HCT116 (cell line): ENCODE results near the gene SUN5. TPM values are rescaled to one million over a fixed set of nuclear protein-coding genes. Genes with fewer than 3 reads are reported as not detected.
"Not testable (repeated sequence)": the region's sequence is repeated elsewhere in the genome, so short reads cannot be mapped to it uniquely, and the experiment has no call there.

Experiments used
- ATAC-seq: fragments of 200-7000 bp; cut with Tn5 transposase; 2 replicates; pipeline ENCODE4 v1.9.1; 2020; ENCODE audit warnings: mild to moderate bottlenecking, moderate library complexity
- BruUV-seq: library from RNA; stranded (reverse); fragments of 400-500 nt; replicated peaks from 2 replicates; lab custom pipeline; 2021; lab: Mats Ljungman, UMichigan
- CTCF ChIA-PET: fragments of 300-600 bp; sonication (Branson Sonifier 250); formaldehyde crosslinking; loops from one replicate; lab custom pipeline; 2021; ENCODE audit warnings: antibody characterized with exemption; lab: Charles Lee
- POLR2A ChIA-PET: fragments of 300-600, 350-600 bp; sonication (Branson Sonifier 250); formaldehyde crosslinking; loops from one replicate; lab custom pipeline; 2021; ENCODE audit warnings: antibody characterized with exemption; lab: Charles Lee
- RAD21 ChIA-PET, 2 experiments: fragments of 300-600 bp; sonication (Branson Sonifier 250); formaldehyde crosslinking; loops; one replicate each; lab custom pipeline; 2023; ENCODE audit warnings: low total read pairs in 2 of 2; ENCODE audit not compliant: uncharacterized antibody in 2 of 2, unreplicated experiment in 2 of 2, low non-redundant PET in 1 of 2; lab: Charles Lee
- DNase-seq: peaks from one replicate; pipeline ENCODE4 v3.0.0-alpha.2; 2010; ENCODE audit warnings: low read depth, low spot score
- H2AFZ ChIP-seq: fragments of 200-600 bp; shearing (Covaris generic), sonication (generic); 2 replicates; pipeline ENCODE4 v1.6.1; 2017; ENCODE audit warnings: low read depth, mixed run types, mixed read lengths, antibody characterized with exemption, low read length; ENCODE audit not compliant: poor library complexity, severe bottlenecking
- H3K27ac ChIP-seq: 2 replicates; pipeline ENCODE4 v1.5.1; 2012; ENCODE audit warnings: low read depth, low read length
- H3K27me3 ChIP-seq: fragments of 200-600 bp; sonication (generic); 2 replicates; pipeline ENCODE4 v1.6.1; 2016; ENCODE audit warnings: mixed run types, low read length, mixed read lengths; ENCODE audit not compliant: insufficient read depth
- H3K36me3 ChIP-seq, 2 experiments: fragments of 200-500 bp in 1 of 2; fragments of 200-600 bp in 1 of 2; sonication (Bioruptor generic) in 1 of 2; sonication (generic) in 1 of 2; 2 replicates each; pipeline versions ENCODE4 v1.5.1 to v1.6.1; 2014 to 2016; ENCODE audit warnings: low read length in 2 of 2, inconsistent platforms in 1 of 2, mixed read lengths in 1 of 2, mixed run types in 1 of 2; ENCODE audit not compliant: insufficient read depth in 2 of 2, control insufficient read depth in 1 of 2
- H3K4me1 ChIP-seq, 2 experiments: fragments of 200-600 bp in 1 of 2; sonication (generic) in 1 of 2; 2 replicates each; pipeline versions ENCODE4 v1.5.1 to v1.6.1; 2012 to 2017; ENCODE audit warnings: low read length in 2 of 2, inconsistent platforms in 1 of 2, mild to moderate bottlenecking in 1 of 2, mixed read lengths in 1 of 2, mixed run types in 1 of 2, moderate library complexity in 1 of 2; ENCODE audit not compliant: insufficient read depth in 2 of 2, control insufficient read depth in 1 of 2
- H3K4me2 ChIP-seq: fragments of 200-600 bp; sonication (generic); 2 replicates; pipeline ENCODE4 v1.6.1; 2017; ENCODE audit warnings: mixed run types, low read length, mixed read lengths
- H3K4me3 ChIP-seq, 2 experiments: fragments of 200-600 bp in 1 of 2; sonication (generic) in 1 of 2; replicated peaks in 1 of 2; 2 replicates each; pipeline ENCODE4 v1.5.1; 2011 to 2016; ENCODE audit warnings: low read length in 2 of 2, control low read depth in 1 of 2, low read depth in 1 of 2, mild to moderate bottlenecking in 1 of 2, mixed read lengths in 1 of 2, mixed run types in 1 of 2
- H3K79me2 ChIP-seq: fragments of 200-600 bp; sonication (generic); 2 replicates; pipeline ENCODE4 v1.6.1; 2017; ENCODE audit warnings: mild to moderate bottlenecking, mixed run types, low read length, moderate library complexity, mixed read lengths; ENCODE audit not compliant: insufficient read depth
- H3K9ac ChIP-seq: fragments of 200-600 bp; sonication (generic); 2 replicates; pipeline ENCODE4 v1.6.1; 2016; ENCODE audit warnings: low read length, mixed read lengths
- H3K9me2 ChIP-seq: fragments of 200-600 bp; sonication (generic), shearing (Covaris generic); 2 replicates; pipeline ENCODE4 v1.6.1; 2017; ENCODE audit warnings: mixed run types, mild to moderate bottlenecking, moderate library complexity; ENCODE audit not compliant: insufficient read depth
- H3K9me3 ChIP-seq, 2 experiments: fragments of 200-500 bp in 1 of 2; fragments of 200-600 bp in 1 of 2; sonication (Bioruptor generic) in 1 of 2; sonication (generic) in 1 of 2; 2 replicates each; pipeline ENCODE4 v1.6.1; 2014 to 2017; ENCODE audit warnings: low read length in 2 of 2, mixed read lengths in 2 of 2, inconsistent platforms in 1 of 2, low read depth in 1 of 2, mild to moderate bottlenecking in 1 of 2, mixed run types in 1 of 2, moderate library complexity in 1 of 2; ENCODE audit not compliant: control insufficient read depth in 1 of 2, insufficient read depth in 1 of 2
- H4K20me1 ChIP-seq: fragments of 200-600 bp; sonication (generic), shearing (Covaris generic); 2 replicates; pipeline ENCODE4 v1.6.1; 2017; ENCODE audit warnings: mixed run types, mild to moderate bottlenecking, moderate library complexity; ENCODE audit not compliant: insufficient read depth
- ELF1 ChIP-seq: IDR thresholded peaks from 2 replicates; pipeline ENCODE4 v1.6.1; 2012; ENCODE audit warnings: low read depth, borderline replicate concordance
- FOSL1 ChIP-seq: IDR thresholded peaks from 2 replicates; pipeline ENCODE4 v1.6.1; 2012; ENCODE audit warnings: low read depth
- POLR2AphosphoS5 ChIP-seq: IDR thresholded peaks from 2 replicates; pipeline ENCODE4 v1.6.1; 2011; ENCODE audit warnings: mild to moderate bottlenecking, low read depth, low read length, moderate library complexity
- REST ChIP-seq: IDR thresholded peaks from 2 replicates; pipeline ENCODE4 v1.6.1; 2012; ENCODE audit warnings: low read depth
- YY1 ChIP-seq: IDR thresholded peaks from 2 replicates; pipeline ENCODE4 v1.6.1; 2011; ENCODE audit warnings: low read length, low read depth, moderate library complexity, mild to moderate bottlenecking; ENCODE audit not compliant: insufficient replicate concordance; ENCODE audit errors: extremely low read depth
- intact Hi-C: fragments of 100-400 bp; cut with micrococcal nuclease; formaldehyde crosslinking; loops from 2 replicates; pipeline ENCODE4 v1.10.0; 2022
- total RNA-seq: library from RNA; stranded (reverse); gene quantifications from one replicate; pipeline ENCODE4 v1.2.1, GENCODE V29; 2021; ENCODE audit not compliant: unreplicated experiment
- TF ChIP-seq, protein P1 (sequence below), 3 experiments: fragments of 200-600 bp in 1 of 3; sonication (generic) in 1 of 3; IDR thresholded peaks in 2 of 3; conservative IDR thresholded peaks in 1 of 3; 2 replicates each; pipeline ENCODE4 v1.5.1; 2012 to 2017; ENCODE audit warnings: low read depth in 2 of 3, low read length in 2 of 3, antibody characterized with exemption in 1 of 3, borderline replicate concordance in 1 of 3, control low read depth in 1 of 3, mild to moderate bottlenecking in 1 of 3, mixed read lengths in 1 of 3, mixed run types in 1 of 3, moderate library complexity in 1 of 3; ENCODE audit not compliant: insufficient read depth in 1 of 3
- TF ChIP-seq, protein P2 (sequence below): IDR thresholded peaks from 2 replicates; pipeline ENCODE4 v1.6.1; 2012

Gene SUN5
- total RNA-seq, 1 experiment from 2014 or later, result not detected

GRCh38 chr20:33046412-33046811 is 42.2 kb upstream of the SUN5 start:
- intact Hi-C loops, result no loop called here
- TF ChIP-seq YY1 (no peak), POLR2AphosphoS5 (no peak), ELF1 (no peak), FOSL1 (no peak), REST (no peak)
- TF ChIP-seq, protein P1, sequence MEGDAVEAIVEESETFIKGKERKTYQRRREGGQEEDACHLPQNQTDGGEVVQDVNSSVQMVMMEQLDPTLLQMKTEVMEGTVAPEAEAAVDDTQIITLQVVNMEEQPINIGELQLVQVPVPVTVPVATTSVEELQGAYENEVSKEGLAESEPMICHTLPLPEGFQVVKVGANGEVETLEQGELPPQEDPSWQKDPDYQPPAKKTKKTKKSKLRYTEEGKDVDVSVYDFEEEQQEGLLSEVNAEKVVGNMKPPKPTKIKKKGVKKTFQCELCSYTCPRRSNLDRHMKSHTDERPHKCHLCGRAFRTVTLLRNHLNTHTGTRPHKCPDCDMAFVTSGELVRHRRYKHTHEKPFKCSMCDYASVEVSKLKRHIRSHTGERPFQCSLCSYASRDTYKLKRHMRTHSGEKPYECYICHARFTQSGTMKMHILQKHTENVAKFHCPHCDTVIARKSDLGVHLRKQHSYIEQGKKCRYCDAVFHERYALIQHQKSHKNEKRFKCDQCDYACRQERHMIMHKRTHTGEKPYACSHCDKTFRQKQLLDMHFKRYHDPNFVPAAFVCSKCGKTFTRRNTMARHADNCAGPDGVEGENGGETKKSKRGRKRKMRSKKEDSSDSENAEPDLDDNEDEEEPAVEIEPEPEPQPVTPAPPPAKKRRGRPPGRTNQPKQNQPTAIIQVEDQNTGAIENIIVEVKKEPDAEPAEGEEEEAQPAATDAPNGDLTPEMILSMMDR (IDR thresholded peaks at IDR 0.05 in 2 of 3, conservative IDR thresholded peaks at IDR 0.05 in 1 of 3; ENCODE audit: borderline replicate concordance in 1 of 3, insufficient read depth in 1 of 3, low read depth in 2 of 3, low read length in 2 of 3), result no peak
- TF ChIP-seq, protein P2, sequence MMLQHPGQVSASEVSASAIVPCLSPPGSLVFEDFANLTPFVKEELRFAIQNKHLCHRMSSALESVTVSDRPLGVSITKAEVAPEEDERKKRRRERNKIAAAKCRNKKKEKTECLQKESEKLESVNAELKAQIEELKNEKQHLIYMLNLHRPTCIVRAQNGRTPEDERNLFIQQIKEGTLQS, result no peak
- ATAC-seq, result no peak

DNA sequence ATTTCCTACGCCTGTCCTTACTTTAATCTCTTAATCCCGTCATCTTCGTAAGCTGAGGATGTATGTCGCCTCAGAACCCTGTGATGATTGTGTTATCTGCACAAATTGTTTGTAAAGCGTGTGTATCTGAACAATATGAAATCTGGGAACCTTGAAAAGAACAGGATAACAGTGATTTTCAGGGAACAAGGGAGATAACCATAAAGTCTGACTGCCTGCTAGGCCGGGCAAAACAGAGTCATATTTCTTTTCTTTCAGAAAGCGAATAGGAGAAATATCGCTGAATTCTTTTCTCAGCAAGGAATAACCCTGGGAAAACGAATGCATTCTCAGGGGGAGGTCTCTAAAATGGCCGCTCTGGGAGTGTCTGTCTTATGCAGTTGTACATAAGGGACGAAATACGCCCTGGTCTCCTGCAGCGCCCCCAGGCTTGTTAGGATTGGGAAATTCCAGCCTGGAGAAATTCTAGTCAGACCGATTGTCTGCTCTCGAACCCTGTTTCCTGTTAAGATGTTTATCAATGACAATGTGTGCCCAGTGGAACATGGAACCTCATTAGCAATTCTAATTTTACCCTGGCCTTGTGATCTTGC is 41.0 kb upstream of the SUN5 start:
- BruUV-seq, H4K20me1 ChIP-seq, H3K27ac ChIP-seq, intact Hi-C loops, H3K4me2 ChIP-seq, H3K9ac ChIP-seq, H3K9me2 ChIP-seq, H3K4me3 ChIP-seq, H3K4me1 ChIP-seq, H3K27me3 ChIP-seq, H3K36me3 ChIP-seq, CTCF ChIA-PET, H3K79me2 ChIP-seq, POLR2A ChIA-PET, ATAC-seq, DNase-seq, H3K9me3 ChIP-seq, H2AFZ ChIP-seq, RAD21 ChIA-PET: not testable (repeated sequence)

More at GRCh38 chr20:33046412-33046811, 42.2 kb upstream of the SUN5 start:
- Histone ChIP-seq H3K4me3 (no peak overlapping the region), H2AFZ (no peak overlapping the region), H3K4me1 (no peaks in the 10 kb centered on the region), H3K27ac (no peak overlapping the region), H3K79me2 (no peaks in the 10 kb centered on the region), H3K9me3 (peaks cover 0 to 5% of the 10 kb centered on the region in 2 experiments; a peak in 1 of 4 replicates), H3K9ac (no peak overlapping the region), H3K27me3 (no peaks in the 10 kb centered on the region), H3K9me2 (no peaks in the 10 kb centered on the region), H4K20me1 (no peaks in the 10 kb centered on the region), H3K36me3 (no peaks in the 10 kb centered on the region), H3K4me2 (no peak overlapping the region)
- POLR2A ChIA-PET, result no interaction called here
- BruUV-seq, result no TSS peak
- RAD21 ChIA-PET, result no interaction called here
- CTCF ChIA-PET, result no interaction called here
- no peak for DNase-seq
